Fibroblast of pulmonary artery (primary cell): Measurements from ENCODE around the gene C4orf50.
"Not testable (repeated sequence)": the region's sequence is repeated elsewhere in the genome, so short reads cannot be mapped to it uniquely, and the experiment has no call there.

Experiments used
- DNase-seq: peaks from one replicate; pipeline ENCODE4 v3.0.0-alpha.2; 2010; ENCODE audit warnings: low read depth
- H3K4me3 ChIP-seq: replicated peaks from 2 replicates; pipeline ENCODE4 v1.5.1; 2011; ENCODE audit warnings: low read depth, mild to moderate bottlenecking, control low read depth, low read length, moderate library complexity
- CTCF ChIP-seq: IDR thresholded peaks from 2 replicates; pipeline ENCODE4 v1.5.1; 2011; ENCODE audit warnings: mild to moderate bottlenecking, control low read depth, low read length, inconsistent platforms; ENCODE audit errors: missing control alignments

Gene C4orf50

DNA sequence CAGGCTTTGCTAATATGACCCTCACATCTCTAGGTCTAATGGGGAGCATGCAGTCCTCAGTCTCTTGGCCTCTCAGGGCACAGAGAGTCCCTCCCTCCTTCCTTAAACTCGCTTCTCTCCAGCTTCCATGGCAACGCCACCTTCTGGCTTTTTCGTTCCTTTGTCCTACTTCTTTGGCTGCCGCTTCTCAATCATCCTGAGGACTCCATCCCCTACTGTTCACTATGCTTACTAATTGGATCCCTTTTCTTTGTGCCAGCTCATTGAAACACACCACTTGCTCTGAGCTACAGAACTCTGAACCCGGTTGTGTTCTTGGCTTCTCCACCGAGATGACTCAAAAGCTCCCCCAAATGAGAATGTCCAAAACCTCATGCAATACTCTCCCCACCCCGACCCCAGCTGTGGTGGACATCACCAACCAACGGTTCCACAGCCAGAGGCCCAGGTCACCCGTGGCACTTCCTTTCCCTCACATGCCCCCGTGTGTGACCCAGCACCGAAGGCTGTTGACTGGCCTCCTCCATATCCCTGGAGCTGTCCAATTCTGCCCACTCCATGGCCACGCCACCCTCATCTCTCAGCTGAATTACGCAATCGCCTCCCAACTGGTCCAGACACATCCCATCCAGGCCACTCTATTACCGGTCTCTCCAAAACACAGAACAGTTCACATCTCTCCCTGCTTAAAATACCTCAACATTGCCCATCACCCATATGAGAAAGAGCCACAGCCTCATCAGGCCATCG lies 160.0 kb downstream of the C4orf50 start:
- DNase-seq: no peak
- no peak overlapping the region for H3K4me3 ChIP-seq
- no peak for TF ChIP-seq CTCF

GRCh38 chr4:5857199-5857598 lies 161.0 kb downstream of the C4orf50 start:
- H3K4me3 ChIP-seq: no peak overlapping the region
- TF ChIP-seq CTCF: no peak
- no peak for DNase-seq

GRCh38 chr4:5856362-5856761 lies 161.9 kb downstream of the C4orf50 start:
- DNase-seq: not testable (repeated sequence)

GRCh38 chr4:5854929-5855328 lies 163.3 kb downstream of the C4orf50 start:
- no peak overlapping the region for H3K4me3 ChIP-seq
- no peak for DNase-seq
- no peak for TF ChIP-seq CTCF

More at GRCh38 chr4:5856362-5856761, 161.9 kb downstream of the C4orf50 start:
- not testable (repeated sequence) for H3K4me3 ChIP-seq

DNA sequence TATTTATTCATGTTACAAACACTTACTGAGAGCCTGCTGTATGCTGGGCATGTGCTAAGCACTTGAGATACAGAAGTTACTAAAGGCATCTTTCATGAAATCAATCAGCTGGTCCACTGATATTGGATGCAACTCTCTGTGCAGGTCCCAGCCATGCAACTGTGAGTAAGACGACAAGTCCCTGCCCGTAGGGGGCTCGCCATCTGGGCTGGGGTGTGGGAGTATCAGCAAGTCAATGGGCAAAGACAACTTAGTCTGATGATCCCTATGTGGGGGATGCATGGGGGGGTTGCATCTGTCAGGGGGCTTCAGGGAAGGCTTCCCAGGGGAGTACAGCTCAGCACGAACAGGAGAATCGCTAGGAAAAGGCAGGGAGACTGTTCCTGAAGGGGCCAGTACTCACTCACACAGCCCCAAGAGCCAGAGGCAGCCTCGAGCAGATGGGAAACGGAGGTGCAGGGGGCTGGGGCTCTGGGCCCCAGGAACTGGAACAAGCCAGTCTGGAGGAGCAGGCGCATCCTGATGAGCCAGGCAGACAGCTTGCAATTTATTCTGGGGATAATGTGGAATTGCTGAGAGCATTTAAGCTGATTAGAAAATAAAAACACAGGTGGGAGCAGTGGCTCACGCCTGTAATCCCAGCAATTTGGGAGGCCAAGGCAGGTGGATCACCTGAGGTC lies 165.6 kb downstream of the C4orf50 start:
- TF ChIP-seq CTCF: no peak
- no peak overlapping the region for H3K4me3 ChIP-seq
- DNase-seq: no peak

DNA sequence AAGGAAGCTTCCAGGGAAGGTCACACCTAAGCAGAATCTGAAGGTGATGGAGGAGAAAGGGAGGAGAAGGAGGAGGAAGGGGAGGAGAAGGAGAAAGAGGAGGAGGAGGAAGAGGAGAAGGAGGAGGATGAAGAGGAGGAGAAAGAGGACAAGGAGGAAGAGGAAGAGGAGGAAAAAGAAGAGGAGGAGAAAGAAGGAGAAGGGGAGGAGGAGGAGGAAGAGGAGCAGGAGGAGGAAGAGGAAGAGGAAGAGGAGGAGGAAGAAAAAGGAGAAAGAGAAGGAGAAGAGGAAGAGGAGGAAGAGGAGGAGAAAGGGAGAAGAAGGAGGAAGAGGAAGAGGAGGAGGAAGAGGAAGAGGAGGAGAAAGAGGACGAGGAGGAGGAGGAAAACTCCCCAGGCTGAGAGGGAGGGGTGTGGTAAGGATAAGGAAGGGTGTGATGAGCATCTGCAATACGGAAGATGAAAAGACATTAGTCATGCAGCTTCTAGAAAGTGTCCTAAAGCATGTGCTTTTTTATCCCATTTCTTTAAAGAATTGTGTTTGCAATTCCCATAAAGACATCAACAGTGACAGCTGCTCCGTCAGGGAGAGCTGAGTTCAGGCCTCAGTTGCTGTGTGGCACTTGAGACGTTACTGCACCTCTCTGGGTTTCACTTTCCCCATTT lies 166.5 kb downstream of the C4orf50 start:
- H3K4me3 ChIP-seq: no peak overlapping the region
- DNase-seq: no peak
- no peak for TF ChIP-seq CTCF
